ENCODE results near the gene FNIP2.
"Not testable (repeated sequence)": the region's sequence is repeated elsewhere in the genome, so short reads cannot be mapped to it uniquely, and the experiment has no call there.

FNIP2 gene

DNA sequence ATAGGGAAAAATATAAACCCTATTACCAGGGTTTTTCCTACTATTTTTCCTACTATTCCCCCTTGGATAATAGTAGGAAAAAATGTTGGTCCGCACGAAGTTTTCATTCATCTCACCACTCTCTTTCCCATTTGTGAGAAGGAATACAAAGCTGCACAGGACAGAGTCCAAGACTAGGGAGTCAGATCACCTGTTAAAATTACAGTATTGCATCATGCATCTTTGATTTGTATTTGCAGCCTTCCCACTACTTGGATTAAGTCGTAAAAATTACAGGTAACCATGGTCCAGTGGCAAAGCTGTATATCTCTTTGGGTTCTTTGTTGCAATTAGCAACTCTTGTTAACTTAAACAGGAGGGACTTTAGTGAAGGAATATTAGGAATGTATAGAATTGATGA lies 121.5 kb downstream of the FNIP2 start:
- no peak overlapping the region for H3K4me3 ChIP-seq (ENCODE audit: low read depth, low read length)
- DNase-seq (ENCODE audit: low read depth) = no peak
- no peak for TF ChIP-seq CTCF (IDR thresholded peaks at IDR 0.05; ENCODE audit: control insufficient read depth, extremely low read depth, insufficient read depth)

GRCh38 chr4:158891256-158891655 lies 122.4 kb downstream of the FNIP2 start:
- no peak for DNase-seq (ENCODE audit: low read depth)
- no peak for TF ChIP-seq CTCF (IDR thresholded peaks at IDR 0.05; ENCODE audit: control insufficient read depth, extremely low read depth, insufficient read depth)

GRCh38 chr4:158894826-158895225 lies 126.0 kb downstream of the FNIP2 start:
- DNase-seq (ENCODE audit: low read depth) = no peak
- H3K4me3 ChIP-seq (ENCODE audit: low read depth, low read length) = no peak overlapping the region
- no peak for TF ChIP-seq CTCF (IDR thresholded peaks at IDR 0.05; ENCODE audit: control insufficient read depth, extremely low read depth, insufficient read depth)

More at GRCh38 chr4:158891256-158891655, 122.4 kb downstream of the FNIP2 start:
- no peak overlapping the region for H3K4me3 ChIP-seq (ENCODE audit: low read depth, low read length)

GRCh38 chr4:158895797-158896576 lies 127.2 kb downstream of the FNIP2 start:
- no peak for DNase-seq (ENCODE audit: low read depth)
- H3K4me3 ChIP-seq (ENCODE audit: low read depth, low read length) = no peak overlapping the region
- peak; percentile 51 for TF ChIP-seq CTCF (IDR thresholded peaks at IDR 0.05; ENCODE audit: control insufficient read depth, extremely low read depth, insufficient read depth)

DNA sequence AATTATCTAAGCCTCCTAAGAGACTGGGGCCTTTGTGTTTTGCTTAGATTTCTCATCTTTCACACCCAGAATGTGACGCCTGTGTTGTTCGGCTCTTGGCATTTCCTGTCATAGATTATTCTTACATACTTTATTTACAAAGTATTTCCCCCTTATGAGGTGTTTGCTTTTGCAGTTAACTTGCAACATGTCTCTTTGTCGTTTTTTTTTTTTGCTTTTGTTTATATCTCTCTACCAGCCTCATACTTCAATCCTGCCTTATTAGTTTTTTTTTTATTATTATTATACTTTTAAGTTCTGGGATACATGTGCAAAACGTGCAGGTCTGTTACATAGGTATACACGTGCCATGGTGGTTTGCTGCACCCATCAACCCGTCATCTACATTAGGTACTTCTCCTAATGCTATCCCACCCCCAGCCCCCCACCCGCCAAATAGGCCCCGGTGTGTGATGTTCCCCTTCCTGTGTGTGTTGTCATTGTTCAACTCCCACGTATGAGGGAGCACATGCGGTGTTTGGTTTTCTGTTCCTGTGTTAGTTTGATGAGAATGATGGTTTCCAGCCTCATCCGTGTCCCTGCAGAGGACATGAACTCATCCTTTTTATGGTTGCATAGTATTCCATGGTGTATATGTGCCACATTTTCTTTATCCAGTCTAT lies 127.9 kb downstream of the FNIP2 start:
- not testable (repeated sequence) for H3K4me3 ChIP-seq (ENCODE audit: low read depth, low read length)

DNA sequence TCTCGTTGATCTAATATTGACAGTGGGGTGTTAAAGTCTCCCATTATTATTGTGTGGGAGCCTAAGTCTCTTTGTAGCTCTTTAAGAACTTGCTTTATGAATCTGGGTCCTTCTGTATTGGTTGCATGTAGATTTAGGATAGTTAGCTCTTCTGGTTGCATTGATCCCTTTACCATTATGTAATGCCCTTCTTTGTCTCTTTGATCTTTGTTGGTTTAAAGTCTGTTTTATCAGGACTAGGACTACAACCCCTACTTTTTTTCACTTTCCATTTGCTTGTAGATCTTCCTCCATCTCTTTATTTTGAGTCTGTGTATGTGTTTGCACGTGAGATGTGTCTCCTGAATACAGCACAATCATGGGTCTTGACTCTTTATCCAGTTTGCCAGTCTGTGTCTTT lies 131.6 kb downstream of the FNIP2 start:
- not testable (repeated sequence) for H3K4me3 ChIP-seq (ENCODE audit: low read depth, low read length); DNase-seq (ENCODE audit: low read depth)

More for the DNA sequence above, 127.9 kb downstream of the FNIP2 start:
- not testable (repeated sequence) for DNase-seq (ENCODE audit: low read depth)

- not testable (repeated sequence) for DNase-seq (ENCODE audit: low read depth)
Observed at GRCh38 chr4:158902280-158903078, 133.7 kb downstream of the FNIP2 start.

GRCh38 chr4:158903079-158903456 lies 134.2 kb downstream of the FNIP2 start:
- TF ChIP-seq CTCF (IDR thresholded peaks at IDR 0.05; ENCODE audit: control insufficient read depth, extremely low read depth, insufficient read depth) = no peak
- no peak overlapping the region for H3K4me3 ChIP-seq (ENCODE audit: low read depth, low read length)
- no peak for DNase-seq (ENCODE audit: low read depth)

More at GRCh38 chr4:158902280-158903078, 133.7 kb downstream of the FNIP2 start:
- not testable (repeated sequence) for H3K4me3 ChIP-seq (ENCODE audit: low read depth, low read length)

Measured in LNCaP clone FGC (cell line).